Thyroid gland (tissue), 4 donors: Measurements from ENCODE around the gene ZYG11A.

Experiments used
- CTCF ChIP-seq, 6 experiments: fragments of 200-600 bp in 3 of 6; fragments of 450-650 bp in 3 of 6; sonication (generic) in 3 of 6; IDR thresholded peaks; one replicate each; pipeline ENCODE4 v1.5.1; 2016 to 2019; ENCODE audit warnings: antibody characterized with exemption in 6 of 6, mild to moderate bottlenecking in 2 of 6, inconsistent platforms in 1 of 6, moderate library complexity in 1 of 6
- POLR2A ChIP-seq, 2 donors: fragments of 450-650 bp; IDR thresholded peaks; one replicate each; pipeline ENCODE4 v1.6.1; 2017; ENCODE audit warnings: antibody characterized with exemption in 2 of 2, mild to moderate bottlenecking in 2 of 2, moderate library complexity in 1 of 2

DNA sequence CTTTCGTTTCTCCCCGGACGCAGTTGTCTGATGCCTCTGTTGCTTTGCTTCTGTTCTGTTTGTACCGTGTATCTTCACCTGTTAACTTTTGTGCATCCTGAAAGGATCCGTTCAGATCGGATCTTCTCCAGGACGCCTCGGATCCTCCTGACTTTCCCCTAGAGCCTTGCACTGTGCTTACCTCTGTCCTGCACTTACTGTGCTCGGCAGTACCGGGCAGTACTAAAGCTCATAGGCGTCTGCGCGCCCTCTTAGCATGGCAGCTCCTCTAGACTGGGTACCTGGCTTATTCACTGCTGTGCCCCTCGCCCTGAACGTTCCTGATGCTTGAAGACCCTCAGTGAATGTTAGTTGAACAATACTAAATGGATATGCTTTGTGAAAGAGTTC lies 85.5 kb downstream of the ZYG11A start:
- TF ChIP-seq CTCF (IDR thresholded peaks at IDR 0.05) (no peak), POLR2A (IDR thresholded peaks at IDR 0.05) (no peak)
